Measurements from ENCODE around the gene PAXX.

Gene PAXX

GRCh38 chr9:137006116-137007003 lies 14.1 kb downstream of the PAXX start:
- no peak for DNase-seq

DNA sequence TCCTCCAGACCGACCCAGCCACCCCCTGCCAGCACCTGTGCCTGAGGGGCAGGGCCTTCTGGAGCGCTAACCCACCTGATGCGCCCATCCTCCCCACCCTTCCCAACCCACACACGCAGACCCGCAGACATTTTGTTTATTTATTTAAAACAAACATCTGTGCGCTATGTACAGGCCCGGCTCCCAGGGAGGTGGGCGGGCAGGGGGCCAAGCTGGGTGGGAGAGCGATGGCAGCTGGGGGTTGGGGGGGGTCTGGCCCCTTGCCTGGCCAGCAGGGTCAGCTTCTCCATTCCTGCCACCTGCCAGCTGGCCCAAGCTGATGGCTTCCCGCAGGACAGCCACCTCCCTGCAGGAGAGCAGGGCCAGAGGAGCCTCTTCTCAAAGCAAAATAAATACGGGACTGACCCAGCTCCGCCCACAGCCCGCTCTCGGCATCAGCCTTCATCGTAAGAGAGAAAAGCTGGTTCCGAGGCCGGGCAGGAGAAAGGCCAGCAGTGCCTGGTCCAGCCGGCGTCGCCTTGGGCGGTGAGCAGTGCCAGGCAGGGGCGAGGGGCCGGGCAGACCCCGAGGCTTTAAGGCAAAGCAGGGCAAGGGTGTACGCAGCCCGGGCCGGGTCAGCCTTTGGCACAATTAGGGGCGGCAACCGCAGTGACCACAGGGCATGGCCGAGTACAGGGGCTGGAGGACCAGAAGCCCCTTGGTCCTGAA lies 15.0 kb downstream of the PAXX start:
- no peak for DNase-seq

GRCh38 chr9:137007816-137008270 lies 15.6 kb downstream of the PAXX start:
- no peak for DNase-seq

- DNase-seq: no peak
Observed at GRCh38 chr9:137008312-137008711, 16.1 kb downstream of the PAXX start.

DNA sequence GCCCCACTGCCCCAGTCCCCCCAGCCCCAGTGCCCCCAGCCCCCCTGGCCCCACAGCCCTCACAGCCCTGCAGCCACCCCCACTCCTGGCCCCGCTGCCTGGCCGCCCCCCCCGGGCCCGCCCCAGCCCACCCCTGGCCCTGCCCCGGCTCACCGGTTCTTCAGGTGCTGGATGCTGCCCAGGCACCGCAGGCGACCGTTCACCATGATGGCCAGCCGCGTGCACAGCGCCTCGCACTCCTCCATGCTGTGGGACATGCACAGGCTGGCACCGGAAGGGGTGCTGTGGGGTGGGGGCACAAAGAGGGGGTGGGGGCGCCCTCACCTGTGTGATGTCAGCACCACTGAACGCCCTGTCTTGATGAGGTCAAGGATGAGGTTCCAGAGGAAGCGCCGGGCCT lies 17.0 kb downstream of the PAXX start:
- DNase-seq: no peak

DNA sequence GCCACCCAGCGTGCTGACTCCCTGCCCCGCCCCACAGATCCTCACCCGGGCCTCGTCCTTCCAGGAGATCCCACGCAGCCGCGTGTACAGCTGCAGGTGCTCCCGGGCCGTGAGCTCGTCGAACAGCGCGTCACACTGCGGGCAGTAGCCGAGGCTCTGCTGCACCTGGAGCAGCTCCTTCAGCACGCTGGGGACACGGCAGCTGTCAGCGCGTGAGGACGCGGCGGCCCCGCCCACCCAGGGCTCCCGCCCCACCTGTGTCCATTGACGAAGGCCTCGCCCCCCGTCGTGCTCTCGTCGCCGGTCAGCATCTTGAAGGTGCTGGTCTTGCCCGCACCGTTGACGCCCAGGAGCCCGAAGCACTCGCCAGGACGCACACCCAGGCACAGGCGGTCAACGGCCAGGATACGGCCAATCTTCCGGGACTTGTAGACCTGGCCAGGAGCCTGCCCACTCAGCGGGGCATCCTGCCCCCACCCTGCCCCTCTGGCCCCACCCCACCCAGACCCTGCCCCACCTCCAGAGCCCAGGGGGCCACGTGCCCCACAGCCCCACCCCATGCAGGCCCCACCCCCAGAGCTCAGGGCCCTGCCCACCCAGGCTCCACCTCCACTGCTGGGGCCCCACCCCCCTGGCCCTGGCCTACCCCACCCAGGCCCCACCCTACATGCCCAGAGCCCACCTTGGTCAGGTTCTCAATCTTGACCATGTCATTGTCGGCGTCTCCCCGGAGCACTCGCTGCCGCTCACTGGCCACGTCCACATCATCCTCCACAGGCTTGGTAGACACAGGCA lies 17.9 kb downstream of the PAXX start:
- no peak for DNase-seq

- DNase-seq: no peak
Observed at GRCh38 chr9:137011156-137011555, 18.9 kb downstream of the PAXX start.

DNA sequence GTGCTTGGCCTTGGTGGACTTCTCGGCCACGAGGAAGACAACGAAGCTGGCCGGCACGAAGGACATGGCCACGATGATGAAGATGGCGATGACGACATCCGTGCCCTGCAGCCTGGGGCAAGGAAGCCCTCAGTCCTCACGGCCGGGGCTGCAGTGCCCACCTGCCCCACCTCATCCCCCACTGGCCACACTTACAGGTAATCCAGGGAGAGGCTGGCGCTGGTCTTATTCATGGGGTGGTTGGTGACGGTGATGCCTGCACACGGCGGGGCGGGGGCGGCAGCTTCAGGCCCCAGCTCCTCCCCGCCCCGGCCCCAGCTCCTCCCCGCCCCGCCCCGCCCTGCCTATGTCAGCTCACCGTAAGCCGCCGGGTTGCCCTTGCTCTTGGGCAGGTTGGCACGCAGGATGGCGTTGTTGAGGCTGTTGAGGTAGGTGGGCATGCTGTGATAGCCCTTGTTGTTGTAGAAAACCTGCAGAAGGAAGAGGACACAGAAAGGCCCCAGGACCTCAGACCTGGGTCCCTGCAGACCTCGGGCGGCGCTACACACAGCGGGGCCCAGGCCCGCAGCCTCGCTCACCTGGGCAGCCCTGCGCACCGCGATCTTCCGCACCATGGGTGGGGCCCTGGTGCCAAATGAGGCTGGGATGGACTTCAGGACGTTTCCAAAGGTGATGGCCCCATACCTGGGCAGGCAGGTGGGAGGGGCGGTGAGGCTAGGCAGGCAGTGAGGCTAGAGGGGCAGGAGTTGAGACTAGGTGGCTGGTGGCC lies 19.9 kb downstream of the PAXX start:
- DNase-seq: no peak

- DNase-seq: no peak
Observed at GRCh38 chr9:137012694-137013570, 20.7 kb downstream of the PAXX start.

DNA sequence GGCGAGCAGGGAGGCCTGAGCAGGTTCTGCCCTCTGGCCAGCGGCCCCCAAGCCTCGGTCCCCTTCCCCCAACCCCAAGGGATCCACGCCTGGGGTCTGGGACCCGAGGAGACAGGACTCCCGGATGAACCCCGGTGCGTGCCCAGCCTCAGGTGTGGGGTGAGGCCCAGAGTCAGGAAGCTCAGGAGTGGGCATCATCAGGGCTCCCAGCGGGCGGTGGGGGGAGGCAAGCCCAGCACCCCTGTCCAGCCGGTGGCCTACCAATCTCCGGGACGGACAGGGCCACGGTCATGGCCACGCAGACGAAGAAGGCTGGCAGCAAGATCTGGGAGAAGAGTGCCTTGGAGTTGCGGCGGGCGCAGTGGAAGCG lies 21.3 kb downstream of the PAXX start:
- DNase-seq: no peak

DNA sequence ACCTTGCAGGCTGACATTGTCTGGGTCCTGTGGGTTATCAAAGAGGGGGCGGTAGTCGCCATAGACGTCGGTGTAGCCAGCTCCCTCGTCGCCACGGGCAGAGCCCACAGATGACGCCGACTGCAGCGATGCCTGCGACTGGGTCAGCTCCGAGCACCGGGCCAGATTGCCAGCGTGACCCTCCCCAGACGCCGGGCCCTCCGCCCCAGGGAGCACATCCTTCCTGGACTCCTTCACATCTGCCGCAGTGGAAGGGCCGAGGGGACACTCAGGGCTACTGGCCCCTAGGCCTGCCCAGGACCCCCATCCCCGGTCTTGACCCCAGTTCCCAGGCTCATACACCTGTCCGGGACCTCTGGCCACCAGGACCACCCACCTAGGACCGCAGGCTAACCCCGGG lies 21.9 kb downstream of the PAXX start:
- no peak for DNase-seq

- DNase-seq: no peak
Observed at GRCh38 chr9:137014776-137015539, 22.7 kb downstream of the PAXX start.

- no peak for DNase-seq
Observed at GRCh38 chr9:137015540-137015930, 23.3 kb downstream of the PAXX start.

- DNase-seq: no peak
Observed at GRCh38 chr9:137015976-137016375, 23.8 kb downstream of the PAXX start.

DNA sequence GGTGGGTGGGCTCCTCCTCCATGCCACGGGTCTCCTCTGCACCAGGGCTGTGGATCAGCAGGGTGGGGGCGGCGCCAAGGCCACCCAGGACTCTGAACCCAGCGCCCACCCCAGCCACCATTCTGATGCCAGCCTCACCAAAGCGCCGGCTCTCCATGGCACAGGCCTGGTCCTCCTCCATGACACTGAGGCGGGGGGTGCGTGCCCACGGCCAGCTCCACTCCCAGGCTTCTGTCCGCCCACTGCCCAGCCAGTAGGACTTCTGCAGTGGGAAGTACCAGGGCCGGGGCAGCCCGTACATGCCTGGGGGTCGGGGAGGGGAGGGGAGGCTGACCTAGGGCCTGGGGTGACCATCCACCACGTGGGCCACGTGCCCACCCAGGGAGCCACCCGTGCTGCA lies 24.2 kb downstream of the PAXX start:
- no peak for DNase-seq

DNA sequence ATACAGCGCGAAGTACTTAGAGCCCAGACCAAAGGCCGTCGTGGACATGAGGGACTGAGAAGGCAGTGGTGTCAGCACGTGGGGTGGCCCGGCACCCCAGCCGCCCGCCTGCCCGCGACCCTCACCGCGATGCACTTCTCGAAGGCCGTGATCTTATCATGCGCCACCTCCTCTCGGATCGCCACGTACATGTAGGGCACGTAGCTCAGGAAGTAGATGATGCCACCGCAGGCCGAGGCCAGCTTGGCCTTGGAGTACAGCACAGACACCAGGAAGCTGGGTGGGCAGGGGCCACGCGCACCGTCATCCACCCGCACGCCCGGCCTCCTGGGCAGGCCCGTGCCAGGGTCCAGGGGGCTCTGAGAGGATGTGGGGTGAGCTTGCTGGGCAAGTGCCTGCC lies 24.8 kb downstream of the PAXX start:
- no peak for DNase-seq

DNA sequence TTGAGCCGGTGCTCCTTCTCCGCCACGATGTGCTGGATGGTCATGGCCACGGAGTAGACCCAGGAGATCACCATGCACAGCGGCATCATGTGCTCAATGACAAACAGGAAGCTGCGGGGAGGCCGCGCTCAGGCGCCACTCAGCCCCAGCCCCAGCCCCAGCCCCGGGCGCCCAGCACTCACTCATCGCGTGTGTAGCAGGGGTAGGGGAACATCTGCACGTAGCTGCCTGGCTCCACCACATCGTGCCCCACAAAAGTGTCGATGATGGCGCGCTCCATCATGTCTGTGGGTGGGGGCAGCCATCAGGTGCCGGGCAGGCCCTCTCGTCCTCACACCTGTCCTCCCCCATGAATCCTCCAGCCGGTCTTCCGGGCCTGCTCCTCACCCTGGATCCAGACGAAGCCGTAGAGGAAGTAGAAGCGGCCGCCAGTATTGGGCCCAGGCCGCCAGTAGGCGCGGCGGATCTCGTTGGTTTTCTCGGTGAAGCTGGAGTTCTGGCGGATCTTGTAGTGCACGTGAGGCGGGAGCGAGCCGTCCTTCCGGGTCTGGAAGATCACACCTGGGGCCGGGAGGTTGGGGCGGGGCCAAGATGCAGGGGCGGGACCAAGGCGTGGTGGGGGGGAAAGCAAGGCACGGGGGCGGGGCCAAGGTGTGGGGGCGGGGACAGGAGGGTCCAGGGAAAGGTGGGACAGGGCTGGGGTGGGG lies 25.7 kb downstream of the PAXX start:
- no peak for DNase-seq

GRCh38 chr9:137018761-137019559 lies 26.7 kb downstream of the PAXX start:
- DNase-seq: no peak
